SH-SY5Y (cell line): ENCODE data around the gene LRIG3.

Experiments used
- GATA2 ChIP-seq: IDR thresholded peaks from 2 replicates; pipeline ENCODE4 v1.6.1; 2011; ENCODE audit warnings: mild to moderate bottlenecking, low read depth, low read length
- GATA3 ChIP-seq: IDR thresholded peaks from 2 replicates; pipeline ENCODE4 v1.6.1; 2011; ENCODE audit warnings: low read depth, mild to moderate bottlenecking, low read length, moderate library complexity

LRIG3 gene

DNA sequence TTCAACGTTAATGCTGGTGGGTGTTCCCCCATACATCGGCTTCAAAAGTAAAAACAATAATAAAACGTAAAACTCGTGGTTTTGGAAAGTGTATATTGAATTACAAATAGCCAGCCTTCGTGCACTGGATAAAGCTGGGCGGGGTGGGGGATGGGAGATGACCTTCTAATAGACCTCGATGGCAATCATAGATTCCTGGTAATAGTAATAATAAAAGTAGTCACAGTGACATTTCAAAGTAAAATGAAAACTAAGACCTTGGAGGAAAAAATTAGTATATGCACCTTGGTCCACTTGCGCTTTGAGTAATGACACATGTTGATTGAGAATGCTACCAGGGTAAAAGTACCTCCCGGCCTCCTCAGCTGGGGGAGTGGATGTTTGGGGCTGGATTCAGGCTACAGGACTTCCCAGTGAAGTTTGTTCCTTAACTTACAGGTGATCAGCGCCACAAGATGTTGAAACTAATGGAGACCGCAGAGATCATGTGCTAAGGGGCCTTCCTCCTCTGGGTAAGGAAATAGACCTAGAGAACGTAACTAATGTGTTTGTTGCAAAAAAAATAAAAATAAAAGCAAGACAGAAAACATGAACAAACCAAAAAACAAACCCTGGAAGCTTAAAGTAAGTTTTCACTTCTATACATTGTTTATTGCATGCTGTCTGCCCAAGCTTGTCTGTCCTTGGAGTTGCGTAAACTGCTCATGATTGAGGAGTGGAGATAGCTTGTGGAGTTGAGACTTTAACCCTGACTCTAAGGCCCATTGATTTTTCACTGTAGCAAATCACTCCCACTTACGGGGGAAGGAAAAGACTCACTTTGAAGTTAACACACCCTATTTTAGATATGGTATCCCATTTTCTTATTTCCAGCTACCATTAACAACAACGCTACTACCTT, 907 bp upstream of the LRIG3 start:
- TF ChIP-seq GATA3 (no peak), GATA2 (no peak)

GRCh38 chr12:58919231-58920101, 838 bp downstream of the LRIG3 start:
- TF ChIP-seq GATA3 (no peak), GATA2 (no peak)

DNA sequence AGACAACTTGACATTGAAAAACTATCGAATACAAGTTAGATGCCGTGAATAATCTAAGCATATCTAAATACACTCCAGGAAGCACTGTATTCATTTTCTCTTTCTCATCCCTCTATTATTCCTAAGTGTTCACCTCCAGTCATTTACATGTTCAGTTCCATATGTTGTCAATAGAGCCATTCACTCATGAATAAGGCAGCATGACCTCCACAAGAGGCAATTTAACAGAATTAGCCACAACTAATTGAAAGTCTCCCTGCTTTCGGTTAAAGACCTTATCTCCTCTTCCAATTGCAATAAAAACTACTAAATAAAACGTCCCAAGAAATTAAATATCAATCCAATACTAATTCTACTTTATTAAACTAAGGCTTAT, 1.8 kb downstream of the LRIG3 start:
- TF ChIP-seq GATA2, result no peak
- no peak for TF ChIP-seq GATA3

DNA sequence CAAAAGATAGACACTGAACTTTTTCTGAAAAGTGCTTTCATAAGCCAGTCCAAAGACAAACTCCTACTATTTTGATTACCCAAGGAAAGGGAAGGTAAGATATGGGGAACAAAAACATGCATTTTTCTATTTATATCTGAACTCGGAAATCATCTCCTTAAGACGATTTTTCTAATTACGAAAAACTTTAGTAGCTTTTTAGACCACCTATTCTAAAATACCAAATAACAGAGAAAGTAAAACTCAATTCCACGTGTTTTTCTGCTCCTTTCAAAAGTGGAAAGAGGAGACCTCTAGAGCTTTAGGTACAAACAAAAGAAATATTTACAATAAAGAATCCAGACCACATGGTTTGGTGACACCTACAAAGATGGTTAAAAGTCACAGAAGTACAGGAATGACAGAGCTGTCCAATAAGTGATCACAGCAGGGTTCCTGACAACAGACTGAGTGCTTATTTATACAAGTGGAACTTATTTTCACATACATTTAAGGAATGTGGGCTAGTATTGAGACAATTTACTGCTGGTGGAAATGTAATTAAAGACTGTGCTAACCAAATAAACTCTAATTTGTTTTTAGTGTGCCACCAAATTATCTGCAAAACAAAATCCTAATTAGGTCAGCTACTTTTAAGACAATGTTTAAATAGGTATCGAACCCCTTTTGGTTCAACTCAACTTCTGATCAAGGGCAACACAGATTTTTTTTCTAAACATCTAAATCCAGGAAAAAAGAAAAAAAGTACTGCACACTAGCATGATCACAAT, 2.4 kb downstream of the LRIG3 start:
- TF ChIP-seq GATA3 (no peak), GATA2 (no peak)

DNA sequence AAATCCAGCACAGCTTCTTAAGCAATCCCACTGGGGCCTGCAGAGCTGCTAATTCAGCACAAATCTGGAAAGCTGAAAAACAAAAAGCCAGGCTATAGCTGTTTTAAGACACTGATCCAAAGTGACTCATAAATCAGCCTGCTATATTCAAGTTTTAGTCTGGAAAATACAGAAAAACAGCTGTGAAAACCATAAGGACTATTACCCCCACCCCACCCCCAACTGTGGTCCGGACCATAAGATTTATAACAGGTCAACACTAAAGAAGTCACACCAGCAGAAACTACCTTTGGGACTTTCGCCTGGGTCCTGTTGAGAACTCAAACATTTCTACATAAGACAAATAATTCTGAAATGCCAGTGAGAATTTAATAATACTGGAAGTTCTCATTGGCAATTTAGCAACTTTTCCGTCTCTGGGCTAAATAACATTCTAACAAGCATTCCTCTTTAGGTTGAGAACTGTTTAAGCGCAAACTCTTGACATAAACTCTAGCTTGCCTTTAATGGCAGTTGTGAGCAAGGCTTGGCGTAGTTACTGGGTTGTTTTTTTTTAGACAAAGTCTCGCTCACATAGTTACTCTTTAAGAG, 3.3 kb downstream of the LRIG3 start:
- TF ChIP-seq GATA2, result no peak
- TF ChIP-seq GATA3, result no peak

DNA sequence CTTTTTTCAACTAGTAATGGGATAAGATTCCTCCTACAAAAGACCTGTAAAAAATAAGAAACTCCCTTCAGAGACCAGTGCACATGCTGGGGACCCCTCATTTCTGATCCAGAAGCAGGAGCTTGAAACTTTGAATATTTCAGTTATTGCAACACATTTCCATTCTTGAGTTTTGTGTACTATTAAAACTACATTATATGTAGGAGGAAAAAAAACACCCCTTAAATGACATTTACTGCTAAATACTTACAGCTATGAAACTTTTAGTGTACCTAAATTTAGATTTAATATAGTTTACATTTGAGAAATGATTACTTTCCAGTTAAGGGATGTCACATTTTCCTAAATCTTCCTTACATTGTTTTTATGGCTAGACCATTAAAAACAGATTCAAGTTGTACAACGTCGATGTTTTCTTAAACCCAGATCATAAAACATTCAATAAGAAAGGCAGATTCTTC, 4.1 kb downstream of the LRIG3 start:
- TF ChIP-seq GATA2, result no peak
- TF ChIP-seq GATA3, result no peak

- TF ChIP-seq GATA3 (no peak), GATA2 (no peak)
These were observed 4.7 kb downstream of the LRIG3 start for GRCh38 chr12:58915634-58916033.

- TF ChIP-seq GATA2 (no peak), GATA3 (no peak)
These were observed 5.3 kb downstream of the LRIG3 start for GRCh38 chr12:58915037-58915436.

DNA sequence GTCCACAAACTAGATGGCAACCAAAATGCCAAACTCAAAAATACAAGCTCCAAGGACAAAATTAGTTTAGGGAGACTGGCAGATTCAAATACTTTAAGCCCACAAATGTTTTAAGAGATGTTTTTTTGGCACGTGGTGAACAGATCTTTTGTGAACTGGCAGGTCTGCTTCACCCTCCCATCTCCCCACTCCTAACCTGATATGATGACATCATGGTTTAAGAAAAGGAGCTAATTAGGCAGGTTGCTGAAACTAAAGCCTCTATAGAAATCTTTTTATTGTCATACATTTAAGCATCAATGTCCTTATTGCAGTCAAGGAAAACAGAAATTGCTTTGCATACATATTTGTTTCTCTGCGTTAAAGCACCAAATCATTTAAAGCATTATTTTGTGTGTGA, 5.8 kb downstream of the LRIG3 start:
- TF ChIP-seq GATA3, result no peak
- no peak for TF ChIP-seq GATA2

DNA sequence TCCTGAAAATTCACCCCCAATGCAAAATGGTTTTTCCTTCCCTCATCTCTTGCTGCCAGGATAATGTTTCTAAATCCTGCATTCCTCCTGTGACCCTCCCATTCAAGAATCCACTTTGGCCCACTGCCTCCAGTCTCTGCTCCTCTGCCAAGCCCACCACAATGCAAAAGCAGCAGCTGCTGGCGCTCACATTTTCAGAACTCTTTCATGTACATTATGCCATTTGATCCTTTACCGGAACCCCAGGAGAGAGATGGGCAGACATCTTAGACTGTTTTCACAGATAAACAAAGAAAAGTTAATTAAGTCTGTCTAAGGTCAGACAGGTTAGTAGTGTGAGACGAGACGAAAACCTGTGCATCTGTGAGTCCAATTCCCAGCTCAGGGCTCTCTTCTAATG, 12.9 kb downstream of the LRIG3 start:
- no peak for TF ChIP-seq GATA3
- no peak for TF ChIP-seq GATA2

- TF ChIP-seq GATA3 (no peak), GATA2 (no peak)
These were observed 13.4 kb downstream of the LRIG3 start for GRCh38 chr12:58906917-58907316.

- TF ChIP-seq GATA3 (no peak), GATA2 (no peak)
These were observed 14.9 kb downstream of the LRIG3 start for GRCh38 chr12:58905422-58905821.

- TF ChIP-seq GATA2 (no peak), GATA3 (no peak)
These were observed 18.6 kb downstream of the LRIG3 start for GRCh38 chr12:58901664-58902063.
